Brain microvascular endothelial cell (primary cell): ENCODE measurements around the gene FGF5.

Experiments used
- DNase-seq: peaks from one replicate; pipeline ENCODE4 v3.0.0-alpha.2; 2020
- H3K27ac ChIP-seq: fragments of 250-450 bp; sonication (Bioruptor Pico); 2 replicates; pipeline ENCODE4 v1.5.1; 2020; ENCODE audit warnings: mild to moderate bottlenecking, moderate library complexity
- H3K27me3 ChIP-seq: fragments of 250-450 bp; sonication (Bioruptor Pico); replicated peaks from 2 replicates; pipeline ENCODE4 v1.5.1; 2020; ENCODE audit warnings: mild to moderate bottlenecking
- H3K36me3 ChIP-seq: fragments of 250-450 bp; sonication (Bioruptor Pico); replicated peaks from 2 replicates; pipeline ENCODE4 v1.5.1; 2020; ENCODE audit warnings: mild to moderate bottlenecking
- H3K4me3 ChIP-seq: 2 replicates; pipeline ENCODE4 v1.5.1; 2011; ENCODE audit warnings: low read depth, mild to moderate bottlenecking, control low read depth, low read length, moderate library complexity
- CTCF ChIP-seq: IDR thresholded peaks from 2 replicates; pipeline ENCODE4 v1.5.1; 2011; ENCODE audit warnings: low read depth, mild to moderate bottlenecking, moderate library complexity, low read length, control low read depth, inconsistent platforms; ENCODE audit errors: missing control alignments
- in situ Hi-C: cut with HindIII; loops from 2 replicates; pipeline ENCODE4 v1.10.0; 2017; ENCODE audit warnings: low sequenced_read_pairs, low pct_ligation_motif_present

FGF5 gene

DNA sequence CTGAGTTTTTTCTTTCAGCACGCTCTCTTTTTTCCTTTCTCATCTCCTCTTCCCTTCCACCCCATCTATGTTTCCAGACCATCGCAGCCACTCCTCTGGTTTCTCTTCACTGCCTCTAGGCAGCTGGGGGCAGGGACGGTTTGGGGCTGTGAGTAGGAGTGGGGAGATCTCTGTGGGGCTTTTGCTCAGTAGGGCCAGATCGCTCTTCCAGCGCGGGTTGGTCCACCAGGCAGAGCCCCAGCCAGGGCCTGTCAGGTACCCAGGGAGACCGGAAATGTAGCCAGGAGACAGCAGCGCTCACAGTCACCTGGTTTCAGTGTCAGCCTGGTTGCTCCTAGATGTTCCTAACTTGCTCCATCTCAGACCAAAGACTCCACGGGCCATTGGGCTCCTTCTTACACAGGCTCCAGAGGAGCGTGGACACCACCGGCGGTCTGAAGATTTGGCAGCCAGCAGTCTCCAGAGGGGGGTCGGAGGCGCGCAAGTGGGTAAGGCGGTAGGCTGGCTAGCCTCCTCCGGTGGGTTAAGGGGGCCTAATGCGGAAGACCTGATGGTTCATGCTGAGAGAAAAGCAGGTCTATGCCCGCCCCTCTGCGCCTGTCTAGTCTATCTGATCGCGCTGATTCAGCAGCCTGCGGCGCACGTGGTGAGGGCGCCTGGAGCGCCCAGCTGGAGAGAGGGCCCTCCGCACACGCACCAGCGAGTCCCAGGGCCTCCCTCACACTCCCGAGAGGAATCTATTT lies 1.8 kb downstream of the FGF5 start:
- DNase-seq = peak; percentile 28
- Histone ChIP-seq H3K36me3 (no peaks in the 10 kb centered on the region), H3K4me3 (peak overlapping the region; percentile 95), H3K27me3 (no peaks in the 10 kb centered on the region), H3K27ac (peak overlapping the region; percentile 41)
- in situ Hi-C loops = no loop called here
- TF ChIP-seq CTCF = no peak

- no peak for TF ChIP-seq CTCF
- Histone ChIP-seq H3K27me3 (no peaks in the 10 kb centered on the region), H3K36me3 (no peaks in the 10 kb centered on the region), H3K4me3 (peak overlapping the region; percentile 95), H3K27ac (peak overlapping the region; percentile 41)
- DNase-seq = no peak
- in situ Hi-C loops = no loop called here
Observed at GRCh38 chr4:80268936-80269335, 2.5 kb downstream of the FGF5 start.

- no peak for DNase-seq
- Histone ChIP-seq H3K4me3 (no peak overlapping the region), H3K27ac (no peak overlapping the region), H3K36me3 (no peaks in the 10 kb centered on the region), H3K27me3 (no peaks in the 10 kb centered on the region)
- TF ChIP-seq CTCF = no peak
- in situ Hi-C loops = no loop called here
Observed at GRCh38 chr4:80270321-80270720, 3.9 kb downstream of the FGF5 start.

- no peaks in the 10 kb centered on the region for H3K36me3 ChIP-seq
- TF ChIP-seq CTCF = no peak
- no peaks in the 10 kb centered on the region for H3K27me3 ChIP-seq
- no peak overlapping the region for H3K4me3 ChIP-seq
- DNase-seq = no peak
- H3K27ac ChIP-seq = no peak overlapping the region
- in situ Hi-C loops = no loop called here
Observed at GRCh38 chr4:80270868-80271267, 4.4 kb downstream of the FGF5 start.

GRCh38 chr4:80271801-80272200 lies 5.3 kb downstream of the FGF5 start:
- Histone ChIP-seq H3K27me3 (no peaks in the 10 kb centered on the region), H3K36me3 (no peaks in the 10 kb centered on the region), H3K4me3 (no peak overlapping the region), H3K27ac (no peak overlapping the region)
- no peak for TF ChIP-seq CTCF
- no peak for DNase-seq
- in situ Hi-C loops = no loop called here

GRCh38 chr4:80276931-80277330 lies 10.5 kb downstream of the FGF5 start:
- Histone ChIP-seq H3K27me3 (no peaks in the 10 kb centered on the region), H3K27ac (no peak overlapping the region), H3K36me3 (no peaks in the 10 kb centered on the region), H3K4me3 (no peak overlapping the region)
- DNase-seq = no peak
- TF ChIP-seq CTCF = no peak
- in situ Hi-C loops = no loop called here
